Cardiac muscle cell (in vitro differentiated cells and primary cell): ENCODE data around the gene DAB1. TPM values are rescaled to one million over a fixed set of nuclear protein-coding genes. Genes with fewer than 3 reads are reported as not detected.

Experiments used
- DNase-seq, 2 donors: peaks; one replicate each; pipeline versions ENCODE4 v3.0.0 to v3.0.0-alpha.2; 2010 to 2017; ENCODE audit warnings: low read depth in 1 of 2, low spot score in 1 of 2
- H3K27ac ChIP-seq: fragments of 200-600 bp; sonication (generic); 2 replicates; pipeline ENCODE4 v1.5.1; 2016
- H3K27me3 ChIP-seq: fragments of 200-600 bp; sonication (generic); 2 replicates; pipeline ENCODE4 v1.6.0; 2016; ENCODE audit warnings: control low read depth
- H3K36me3 ChIP-seq: fragments of 200-600 bp; sonication (generic); 2 replicates; pipeline ENCODE4 v1.5.1; 2016; ENCODE audit warnings: control low read depth
- H3K4me1 ChIP-seq: fragments of 200-600 bp; sonication (generic); 2 replicates; pipeline ENCODE4 v1.8.1; 2017; ENCODE audit warnings: low read depth, mild to moderate bottlenecking, mixed run types
- H3K4me3 ChIP-seq: fragments of 200-600 bp; sonication (generic); 2 replicates; pipeline ENCODE4 v1.5.1; 2016; ENCODE audit warnings: mild to moderate bottlenecking
- H3K9me3 ChIP-seq: fragments of 200-600 bp; sonication (generic); 2 replicates; pipeline ENCODE4 v1.5.1; 2017; ENCODE audit warnings: low read depth, mild to moderate bottlenecking, control low read depth
- polyA plus RNA-seq: library from polyadenylated mRNA; unstranded; fragments of >200 nt; fragmentation: Nextera tagmentation; extraction: Ambion mirVana; gene quantifications from 2 replicates; pipeline ENCODE4 v1.2.1, GENCODE V29; 2016
- total RNA-seq: library from RNA; depleted of rRNA; stranded (reverse); fragments of >200 nt; gene quantifications from 2 replicates; pipeline ENCODE4 v1.2.3, GENCODE V29; 2016
- TF ChIP-seq, protein P1 (sequence below): IDR thresholded peaks from 2 replicates; pipeline ENCODE4 v1.5.1; 2012; ENCODE audit warnings: low read depth, mild to moderate bottlenecking, low read length

Gene DAB1
- total and polyA plus RNA-seq, 2 experiments from 2014 or later: 24.1 to 26.6 TPM

DNA sequence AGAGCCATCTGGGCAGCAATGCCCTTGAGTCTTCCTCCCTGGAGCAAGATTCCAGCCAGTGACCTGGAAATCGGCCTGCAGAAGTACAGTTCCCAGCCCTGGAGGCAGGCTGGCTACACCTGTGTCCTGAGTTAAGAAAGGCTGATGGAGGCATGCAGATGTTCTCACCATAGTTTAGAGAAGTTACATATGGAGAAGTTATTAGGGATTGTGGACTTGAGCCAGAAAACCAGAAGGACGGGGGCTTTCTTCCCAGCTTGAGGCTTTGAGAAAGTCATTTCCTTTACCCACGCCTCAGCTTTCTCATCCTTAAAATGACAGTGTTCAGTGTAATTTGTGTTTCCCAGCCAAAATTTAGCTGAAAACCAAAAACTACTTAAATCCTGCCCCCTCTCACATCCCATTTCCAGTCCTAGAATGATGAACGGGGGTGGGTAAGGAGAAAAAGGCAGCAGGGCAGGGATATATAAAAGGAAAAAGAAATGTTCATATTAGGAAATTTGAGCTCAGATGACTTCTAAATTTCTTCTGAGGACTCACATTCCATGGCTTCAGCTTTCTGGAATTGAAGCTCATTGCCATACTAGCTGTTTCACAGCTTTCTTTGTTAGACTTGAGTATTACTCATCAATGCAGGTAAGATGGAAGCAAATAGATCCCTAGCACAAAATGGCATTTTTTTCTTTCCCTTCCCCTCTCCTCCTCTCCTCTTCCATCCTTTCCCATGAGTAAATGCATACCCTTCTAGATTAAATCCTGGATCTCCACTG, 443.7 kb downstream of the DAB1 start:
- no peaks in the 10 kb centered on the region for H3K36me3 ChIP-seq
- H3K4me3 ChIP-seq: no peak overlapping the region
- TF ChIP-seq, protein P1, sequence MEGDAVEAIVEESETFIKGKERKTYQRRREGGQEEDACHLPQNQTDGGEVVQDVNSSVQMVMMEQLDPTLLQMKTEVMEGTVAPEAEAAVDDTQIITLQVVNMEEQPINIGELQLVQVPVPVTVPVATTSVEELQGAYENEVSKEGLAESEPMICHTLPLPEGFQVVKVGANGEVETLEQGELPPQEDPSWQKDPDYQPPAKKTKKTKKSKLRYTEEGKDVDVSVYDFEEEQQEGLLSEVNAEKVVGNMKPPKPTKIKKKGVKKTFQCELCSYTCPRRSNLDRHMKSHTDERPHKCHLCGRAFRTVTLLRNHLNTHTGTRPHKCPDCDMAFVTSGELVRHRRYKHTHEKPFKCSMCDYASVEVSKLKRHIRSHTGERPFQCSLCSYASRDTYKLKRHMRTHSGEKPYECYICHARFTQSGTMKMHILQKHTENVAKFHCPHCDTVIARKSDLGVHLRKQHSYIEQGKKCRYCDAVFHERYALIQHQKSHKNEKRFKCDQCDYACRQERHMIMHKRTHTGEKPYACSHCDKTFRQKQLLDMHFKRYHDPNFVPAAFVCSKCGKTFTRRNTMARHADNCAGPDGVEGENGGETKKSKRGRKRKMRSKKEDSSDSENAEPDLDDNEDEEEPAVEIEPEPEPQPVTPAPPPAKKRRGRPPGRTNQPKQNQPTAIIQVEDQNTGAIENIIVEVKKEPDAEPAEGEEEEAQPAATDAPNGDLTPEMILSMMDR: no peak
- H3K4me1 ChIP-seq: no peaks in the 10 kb centered on the region
- no peaks in the 10 kb centered on the region for H3K27me3 ChIP-seq
- H3K9me3 ChIP-seq: no peaks in the 10 kb centered on the region
- H3K27ac ChIP-seq: no peak overlapping the region
- DNase-seq: no peak

DNA sequence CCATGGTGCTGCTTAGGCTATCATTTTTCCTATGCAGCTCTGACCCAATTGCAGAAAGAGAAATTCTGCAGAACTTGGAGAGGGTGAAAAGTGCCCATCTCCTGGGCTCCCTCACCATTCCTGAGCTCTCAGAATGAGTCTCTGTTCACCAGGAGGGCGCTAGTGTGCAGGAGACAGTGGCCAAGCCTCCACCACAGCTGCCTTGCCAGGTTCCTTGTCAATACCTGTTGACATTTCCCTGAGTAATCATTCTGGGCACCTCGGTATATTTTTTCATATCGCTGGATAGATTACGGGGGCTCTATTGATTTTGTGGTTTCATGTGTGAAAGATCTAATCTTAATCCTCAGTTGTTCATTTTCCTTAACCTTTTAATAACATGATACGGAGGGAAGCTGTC, 445.0 kb downstream of the DAB1 start:
- no peak for DNase-seq
- no peaks in the 10 kb centered on the region for H3K9me3 ChIP-seq
- H3K4me1 ChIP-seq: no peaks in the 10 kb centered on the region
- TF ChIP-seq, protein P1: no peak
- H3K36me3 ChIP-seq: no peaks in the 10 kb centered on the region
- H3K27ac ChIP-seq: no peak overlapping the region
- H3K27me3 ChIP-seq: no peaks in the 10 kb centered on the region
- no peak overlapping the region for H3K4me3 ChIP-seq

DNA sequence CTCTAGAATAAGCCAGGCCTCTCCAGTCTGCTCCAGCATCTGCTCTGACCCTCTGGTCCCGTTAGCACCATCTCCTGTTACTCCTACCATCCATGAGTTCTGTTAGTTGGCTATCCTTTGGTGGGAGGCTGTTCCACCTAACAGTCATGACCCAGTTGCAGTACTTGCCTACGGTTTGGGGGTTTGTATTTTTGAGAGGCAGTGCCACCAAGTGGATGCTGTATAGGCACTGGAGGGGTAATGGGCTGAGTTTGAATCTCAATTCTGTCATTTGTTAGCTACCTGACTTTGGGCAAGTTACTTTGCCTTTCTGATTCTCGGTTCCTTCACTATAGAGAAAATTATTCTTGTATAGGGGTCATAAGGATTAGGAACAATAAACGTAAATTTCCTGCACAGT, 445.9 kb downstream of the DAB1 start:
- H3K9me3 ChIP-seq: no peaks in the 10 kb centered on the region
- no peak overlapping the region for H3K27ac ChIP-seq
- no peaks in the 10 kb centered on the region for H3K27me3 ChIP-seq
- H3K36me3 ChIP-seq: no peaks in the 10 kb centered on the region
- TF ChIP-seq, protein P1: no peak
- DNase-seq: no peak
- no peak overlapping the region for H3K4me3 ChIP-seq
- H3K4me1 ChIP-seq: no peaks in the 10 kb centered on the region

DNA sequence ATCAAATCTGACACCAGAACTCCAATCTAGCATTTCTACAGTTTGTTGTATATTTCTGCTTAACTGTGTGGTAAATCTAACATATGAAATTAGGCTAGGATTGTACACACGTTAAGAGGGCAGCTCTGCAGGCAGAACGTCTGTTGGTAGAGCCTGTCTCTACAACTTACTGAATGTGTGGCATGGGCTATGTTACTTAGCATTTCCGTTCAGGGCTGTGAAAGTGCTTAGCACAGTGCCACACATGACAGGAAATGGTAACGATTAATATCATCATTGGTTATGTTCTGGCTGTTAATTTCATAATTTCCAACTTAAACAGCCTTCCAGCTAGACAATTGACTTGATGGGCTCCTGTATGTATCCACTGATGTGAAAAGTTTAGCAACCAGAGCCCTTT, 448.4 kb downstream of the DAB1 start:
- H3K4me3 ChIP-seq: no peak overlapping the region
- DNase-seq: no peak
- no peaks in the 10 kb centered on the region for H3K27me3 ChIP-seq
- no peaks in the 10 kb centered on the region for H3K4me1 ChIP-seq
- H3K27ac ChIP-seq: no peak overlapping the region
- TF ChIP-seq, protein P1: no peak
- H3K9me3 ChIP-seq: no peaks in the 10 kb centered on the region
- no peaks in the 10 kb centered on the region for H3K36me3 ChIP-seq

DNA sequence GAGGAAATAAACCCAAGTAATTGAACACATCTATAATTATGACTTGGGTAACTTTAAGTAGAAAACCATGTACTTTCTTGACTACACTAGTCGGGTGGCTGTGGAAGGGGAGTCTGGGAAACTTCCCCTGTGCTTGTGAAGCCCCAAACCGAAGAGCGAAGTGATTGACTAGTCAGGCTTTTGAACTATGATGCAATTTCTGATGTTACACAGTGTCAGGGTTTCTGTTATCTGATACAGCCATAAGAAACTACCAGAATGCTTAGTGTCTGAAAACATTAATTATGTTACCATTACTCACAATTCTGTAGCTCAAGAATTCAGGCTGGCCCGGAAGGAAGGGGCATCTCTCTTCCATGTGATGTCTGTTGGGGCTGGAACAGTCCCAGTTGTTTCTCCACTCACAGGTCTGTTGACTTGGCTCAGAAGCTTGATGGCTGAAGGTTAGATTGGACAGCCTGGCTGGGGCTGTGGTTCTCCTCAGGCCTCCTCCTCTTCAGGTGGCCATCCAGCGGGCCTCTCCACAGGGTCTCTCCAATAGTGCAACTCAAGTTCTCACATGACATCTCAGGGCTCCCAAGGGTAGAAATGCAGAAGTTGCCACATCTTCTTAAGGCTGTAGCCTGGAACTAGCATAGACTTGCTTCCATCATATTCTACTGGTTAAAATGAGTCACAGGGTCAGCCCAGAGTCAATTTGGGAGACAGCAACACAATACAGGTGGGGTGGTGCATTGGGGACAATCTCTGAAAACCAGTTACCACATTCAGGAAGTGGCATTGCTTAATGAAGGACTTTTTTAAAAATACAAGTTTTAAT, 449.7 kb downstream of the DAB1 start:
- no peaks in the 10 kb centered on the region for H3K27me3 ChIP-seq
- no peaks in the 10 kb centered on the region for H3K4me1 ChIP-seq
- no peaks in the 10 kb centered on the region for H3K9me3 ChIP-seq
- no peaks in the 10 kb centered on the region for H3K36me3 ChIP-seq
- no peak overlapping the region for H3K27ac ChIP-seq
- TF ChIP-seq, protein P1: no peak
- no peak overlapping the region for H3K4me3 ChIP-seq
- peak in 1 of 2 donors; percentile 22 for DNase-seq
